Measurements from ENCODE around the gene TTC12.

Gene TTC12

DNA sequence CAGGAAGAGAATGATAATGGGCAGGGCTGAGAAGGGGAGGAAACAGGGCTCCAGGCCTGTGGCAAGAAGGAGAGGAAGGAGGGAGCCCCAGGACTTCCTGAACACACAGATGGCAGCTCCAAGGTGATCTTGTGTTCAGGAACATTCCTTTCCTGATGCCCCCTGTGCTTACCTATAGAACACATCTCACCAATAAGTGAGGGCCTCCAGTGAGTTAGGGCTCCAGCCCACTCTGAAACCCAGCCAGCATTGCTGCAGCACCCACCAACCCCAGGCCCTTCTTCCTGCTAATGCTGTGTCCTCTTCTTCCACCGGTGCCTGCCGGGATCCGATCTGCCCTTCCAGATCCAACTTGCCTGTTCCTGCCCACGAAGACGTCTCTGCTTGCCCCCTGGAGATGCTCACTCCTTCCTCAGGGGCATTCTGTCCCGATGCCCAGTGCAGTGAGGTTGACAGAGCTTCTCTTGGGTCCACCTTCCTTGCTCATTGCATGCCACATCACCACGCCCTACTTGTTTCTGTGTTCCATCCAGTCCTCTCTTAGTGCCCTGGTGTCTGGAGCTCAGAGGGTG lies 90.6 kb downstream of the TTC12 start:
- no peak for DNase-seq (ENCODE audit: low read depth, low spot score)

DNA sequence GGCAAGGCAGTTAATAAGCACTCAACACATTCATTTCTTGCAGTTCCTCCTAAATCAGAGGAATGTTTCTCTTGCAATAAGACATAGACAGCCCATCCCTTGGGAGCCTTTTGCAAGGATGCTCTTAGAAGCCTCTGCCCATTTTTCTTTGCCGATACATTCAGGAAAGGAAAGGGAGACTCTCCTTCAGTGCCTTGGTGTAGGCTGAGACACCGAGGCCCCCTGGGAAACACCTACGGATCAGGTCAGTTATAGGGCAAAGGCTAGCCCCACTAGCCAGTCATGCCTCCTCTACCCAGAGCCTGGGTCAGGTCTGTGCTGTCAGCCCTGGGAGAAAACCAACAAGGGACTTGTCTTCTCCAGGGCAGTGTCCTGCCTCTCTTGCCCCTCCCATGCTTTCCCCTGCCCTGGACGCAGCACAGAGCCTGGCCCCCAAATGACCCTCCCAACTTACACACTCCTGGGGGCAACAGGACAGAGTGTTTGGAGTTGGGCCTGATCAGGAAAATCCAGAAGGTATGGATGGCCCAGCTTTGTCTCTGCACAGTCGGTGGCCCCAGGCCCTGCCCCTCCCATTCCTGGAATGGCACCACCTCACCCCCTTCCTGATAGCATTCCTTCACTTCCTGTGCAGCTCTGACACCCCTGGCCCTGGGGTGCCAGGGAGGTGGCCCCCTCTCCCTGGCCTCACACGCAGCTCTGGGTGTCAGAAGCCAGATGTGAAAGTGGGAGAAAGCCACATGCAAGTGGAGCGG lies 91.5 kb downstream of the TTC12 start:
- DNase-seq (ENCODE audit: low read depth, low spot score) = no peak

DNA sequence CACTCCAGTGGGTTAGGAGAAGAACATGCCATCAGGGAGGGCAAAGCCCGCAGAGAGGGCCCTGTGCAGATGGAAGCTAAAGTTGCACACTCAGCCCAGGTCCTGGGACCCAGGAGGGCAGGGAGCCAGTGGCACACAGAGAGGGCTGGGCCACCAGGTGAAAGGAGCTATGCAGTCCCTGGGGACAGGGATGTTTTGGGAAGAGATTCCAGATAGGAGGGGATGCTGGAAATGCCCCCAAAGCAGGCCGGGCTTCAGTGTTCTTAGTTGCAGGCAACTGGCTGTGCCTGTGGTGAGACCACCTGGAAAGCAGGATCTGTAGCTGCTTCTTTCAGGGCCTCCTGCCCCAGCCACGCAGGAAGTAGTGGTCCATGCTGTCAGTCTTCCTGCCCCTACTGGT lies 92.8 kb downstream of the TTC12 start:
- no peak for DNase-seq (ENCODE audit: low read depth, low spot score)

DNA sequence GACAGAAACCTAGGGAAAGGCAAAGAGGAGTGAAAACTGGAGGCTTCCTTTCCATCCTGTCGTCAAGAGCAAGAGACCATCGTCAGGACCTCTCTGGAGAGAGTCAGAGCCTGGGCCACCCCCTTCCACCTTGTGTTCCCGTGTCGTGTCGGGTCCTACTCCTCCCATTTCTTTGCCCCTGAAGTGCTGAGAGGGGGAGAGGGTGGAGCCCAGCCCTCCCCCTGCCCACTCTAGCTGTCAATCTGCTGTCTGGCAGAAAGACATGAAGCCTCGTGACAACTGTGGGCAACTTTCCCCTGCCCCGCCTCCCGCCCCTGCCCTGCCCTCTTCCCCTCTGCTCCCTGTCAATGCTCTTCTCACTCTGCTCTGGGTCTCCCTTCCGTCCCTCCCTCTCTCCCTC lies 93.8 kb downstream of the TTC12 start:
- no peak for DNase-seq (ENCODE audit: low read depth, low spot score)

DNA sequence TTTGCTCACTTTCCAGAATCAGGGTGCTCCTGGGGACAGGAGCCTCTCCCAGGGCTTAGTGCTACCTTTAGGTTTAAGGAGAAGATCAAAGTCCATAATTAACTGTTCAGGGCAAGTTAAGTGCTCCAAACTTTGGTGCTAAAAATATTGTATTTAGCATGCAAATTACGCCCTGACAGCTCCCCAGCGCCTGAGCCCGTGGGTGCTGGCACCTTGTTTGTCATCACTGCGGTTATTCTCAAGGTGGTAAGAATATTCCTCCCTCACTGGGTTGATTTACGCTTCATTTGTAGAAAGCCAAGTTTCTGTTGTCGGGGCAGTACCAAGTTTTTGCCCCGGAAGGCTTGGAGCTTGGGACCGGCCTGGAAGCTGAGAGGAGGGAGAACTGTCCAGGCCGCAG lies 94.5 kb downstream of the TTC12 start:
- DNase-seq (ENCODE audit: low read depth, low spot score) = no peak

DNA sequence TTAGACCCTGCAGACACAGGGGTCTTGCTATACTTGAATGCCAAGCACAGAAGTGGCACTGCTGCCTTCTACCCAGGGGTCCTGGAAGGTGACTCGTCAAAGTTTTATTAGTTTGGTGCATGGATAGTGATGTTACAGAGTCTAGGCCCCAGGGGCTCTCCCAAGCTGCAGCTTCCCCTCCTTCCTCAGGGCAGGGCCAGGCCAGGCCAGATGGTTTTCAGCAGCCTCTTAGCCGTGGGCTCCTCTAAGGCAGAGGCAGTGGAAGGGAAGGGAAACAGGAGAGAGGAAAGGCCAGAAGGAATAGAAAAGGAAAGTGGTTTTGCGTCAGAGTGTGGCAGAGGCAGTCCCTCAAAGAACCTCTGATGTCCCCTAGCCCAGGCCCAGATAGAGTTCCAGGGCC lies 95.1 kb downstream of the TTC12 start:
- no peak for DNase-seq (ENCODE audit: low read depth, low spot score)

DNA sequence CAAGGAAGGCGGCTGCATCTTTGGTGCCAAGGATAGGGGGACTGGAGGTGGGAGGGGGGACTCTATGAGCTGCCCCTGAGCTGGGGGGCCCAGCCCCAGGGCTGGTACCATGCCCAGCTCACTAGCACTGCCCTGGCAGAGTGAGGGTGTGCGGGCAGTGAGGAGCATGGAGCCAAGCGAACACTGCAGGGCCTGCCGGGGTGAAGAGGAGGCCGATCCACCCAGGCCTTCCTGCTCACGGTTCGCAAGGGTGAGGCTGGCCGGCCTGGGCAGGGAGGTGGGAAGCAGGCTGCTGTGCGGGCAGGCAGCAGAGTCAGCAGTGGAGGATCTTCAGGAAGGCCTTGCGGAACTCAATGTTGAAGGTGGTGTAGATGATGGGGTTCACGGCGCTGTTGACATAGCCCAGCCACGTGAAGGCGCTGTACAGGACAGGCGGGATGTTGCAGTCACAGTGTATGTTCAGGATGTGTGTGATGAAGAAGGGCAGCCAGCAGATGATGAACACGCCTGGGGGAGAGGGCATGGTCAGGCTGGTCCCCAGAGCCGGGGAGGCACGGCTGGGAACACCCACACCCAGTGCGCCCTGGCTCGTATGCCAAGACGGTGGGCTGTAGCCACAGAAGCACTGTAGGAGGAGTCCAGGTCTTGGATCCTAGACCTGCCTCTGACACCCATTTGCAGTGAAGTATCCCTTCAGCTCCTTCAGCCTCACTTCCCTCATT lies 96.2 kb downstream of the TTC12 start:
- no peak for DNase-seq (ENCODE audit: low read depth, low spot score)

DNA sequence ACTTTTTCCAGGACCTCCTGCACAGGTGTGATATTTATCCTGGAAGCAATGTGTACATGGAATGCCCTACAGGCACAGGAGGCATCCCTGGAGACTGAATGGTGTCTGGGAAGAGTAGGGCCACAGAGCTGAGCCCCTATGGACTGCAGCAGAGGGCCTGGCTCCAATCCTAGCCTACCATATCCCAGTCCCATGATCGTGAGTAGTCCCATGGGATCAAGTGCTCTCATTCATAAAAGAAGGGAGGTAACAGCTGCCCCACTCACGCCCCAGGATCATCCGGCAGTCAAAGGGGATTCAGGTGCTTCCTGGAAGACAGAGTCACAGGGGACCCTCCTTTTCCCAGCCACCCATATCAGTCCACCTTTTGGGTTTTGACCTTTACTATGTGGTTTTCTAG lies 97.2 kb downstream of the TTC12 start:
- no peak for DNase-seq (ENCODE audit: low read depth, low spot score)

DNA sequence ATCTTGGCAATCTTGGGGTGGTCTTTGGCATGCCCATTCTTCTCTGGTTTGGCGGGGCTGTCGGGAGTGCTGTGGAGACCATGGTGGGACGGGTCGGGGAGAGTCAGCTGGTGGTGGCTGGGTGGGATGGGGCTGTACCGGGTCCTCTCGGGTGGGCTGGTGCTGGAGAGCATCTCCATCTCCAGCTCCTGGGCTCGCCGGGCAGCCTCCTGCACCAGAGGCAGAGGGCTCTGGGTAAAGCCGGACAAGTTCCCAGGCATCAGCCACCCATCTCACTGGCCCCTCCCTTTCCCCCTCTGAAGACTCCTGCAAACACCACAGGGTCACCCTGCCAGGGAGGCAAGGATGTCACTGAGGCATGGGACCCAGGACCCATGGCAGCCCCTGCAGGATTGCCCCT lies 98.3 kb downstream of the TTC12 start:
- DNase-seq (ENCODE audit: low read depth, low spot score) = no peak

DNA sequence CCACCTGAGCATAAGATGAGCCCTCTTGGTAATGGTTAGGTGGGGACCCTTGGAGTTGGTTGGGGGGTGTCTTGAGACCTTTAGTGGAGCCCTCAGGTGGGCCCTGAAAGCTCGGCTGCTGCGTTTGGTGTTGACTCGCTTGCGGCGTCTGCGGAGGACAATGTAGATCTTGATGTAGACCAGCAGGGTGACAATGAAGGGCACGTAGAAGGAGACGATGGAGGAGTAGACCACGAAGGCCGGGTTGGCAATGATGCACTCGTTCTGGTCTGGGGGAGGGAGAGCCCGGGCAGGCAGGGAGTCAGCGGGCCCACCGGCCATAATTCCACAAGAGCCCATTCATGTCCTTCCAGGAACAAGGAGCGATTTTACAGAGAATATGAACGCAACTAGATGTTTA lies 101.0 kb downstream of the TTC12 start:
- no peak for DNase-seq (ENCODE audit: low read depth, low spot score)

Measured in astrocyte of the hippocampus (primary cell).